Mesendoderm (in vitro differentiated cells): ENCODE results near the gene GNPAT.

Experiments used
- DNase-seq: peaks from one replicate; pipeline ENCODE4 v3.0.0; 2013
- H2AK5ac ChIP-seq: 2 replicates; pipeline ENCODE4 v1.6.1; 2013; ENCODE audit warnings: low read length, inconsistent platforms
- H2BK120ac ChIP-seq: 2 replicates; pipeline ENCODE4 v1.6.1; 2013; ENCODE audit warnings: low read depth, mild to moderate bottlenecking, low read length, moderate library complexity, mixed read lengths
- H2BK15ac ChIP-seq: replicated peaks from 2 replicates; pipeline ENCODE4 v1.6.1; 2013; ENCODE audit warnings: low read depth, mild to moderate bottlenecking, moderate library complexity
- H2BK5ac ChIP-seq: 2 replicates; pipeline ENCODE4 v1.6.1; 2013; ENCODE audit warnings: low read length, inconsistent platforms
- H3K18ac ChIP-seq: 2 replicates; pipeline ENCODE4 v1.6.1; 2013; ENCODE audit warnings: mild to moderate bottlenecking, low read length, mixed read lengths
- H3K23ac ChIP-seq: one replicate; pipeline ENCODE4 v1.6.1; 2013; ENCODE audit warnings: low read length
- H3K27ac ChIP-seq: 2 replicates; pipeline ENCODE4 v1.5.1; 2013; ENCODE audit warnings: low read depth, mild to moderate bottlenecking, inconsistent platforms, low read length, moderate library complexity
- H3K27me3 ChIP-seq: 2 replicates; pipeline ENCODE4 v1.6.1; 2013; ENCODE audit warnings: low read length, control low read depth, mild to moderate bottlenecking, inconsistent platforms; ENCODE audit not compliant: insufficient read depth, poor library complexity
- H3K36me3 ChIP-seq: 2 replicates; pipeline ENCODE4 v1.6.1; 2013; ENCODE audit warnings: low read length, inconsistent platforms; ENCODE audit not compliant: control insufficient read depth, insufficient read depth
- H3K4ac ChIP-seq: one replicate; pipeline ENCODE4 v1.6.1; 2013; ENCODE audit warnings: low read depth, mild to moderate bottlenecking, low read length, moderate library complexity
- H3K4me1 ChIP-seq: 2 replicates; pipeline ENCODE4 v1.6.1; 2013; ENCODE audit warnings: low read depth, low read length, inconsistent platforms; ENCODE audit not compliant: control insufficient read depth
- H3K4me2 ChIP-seq: 2 replicates; pipeline ENCODE4 v1.6.1; 2013; ENCODE audit warnings: low read length
- H3K4me3 ChIP-seq: 2 replicates; pipeline ENCODE4 v1.5.1; 2013; ENCODE audit warnings: mild to moderate bottlenecking, low read length
- H3K56ac ChIP-seq: one replicate; pipeline ENCODE4 v1.6.1; 2013; ENCODE audit warnings: low read length
- H3K79me1 ChIP-seq: 2 replicates; pipeline ENCODE4 v1.6.1; 2013; ENCODE audit warnings: low read length, inconsistent platforms
- H3K79me2 ChIP-seq: 2 replicates; pipeline ENCODE4 v1.6.1; 2013; ENCODE audit warnings: mild to moderate bottlenecking, low read length; ENCODE audit not compliant: control insufficient read depth, insufficient read depth
- H3K9ac ChIP-seq: 2 replicates; pipeline ENCODE4 v1.6.1; 2013; ENCODE audit warnings: low read length, inconsistent platforms
- H4K5ac ChIP-seq: one replicate; pipeline ENCODE4 v1.6.1; 2013; ENCODE audit warnings: low read length
- H4K8ac ChIP-seq: one replicate; pipeline ENCODE4 v1.6.1; 2013; ENCODE audit warnings: low read depth, mild to moderate bottlenecking, control low read depth, low read length, moderate library complexity
- WGBS: extraction: QIAGEN DNeasy Blood & Tissue Kit; methylation state at CpG from one replicate; pipeline ENCODE4 v1.1.7; 2013; ENCODE audit warnings: low lambda C conversion rate, missing lambda C conversion rate; ENCODE audit not compliant: insufficient coverage; ENCODE audit errors: extremely low coverage; 5-methylcytosine and 5-hydroxymethylcytosine counted together

GNPAT gene

GRCh38 chr1:231233735-231234417 lies 7.1 kb upstream of the GNPAT start:
- Histone ChIP-seq H3K9ac (no peak overlapping the region), H4K8ac (no peak overlapping the region), H3K4me1 (no peaks in the 10 kb centered on the region), H3K36me3 (peaks cover 7% of the 10 kb centered on the region), H2BK5ac (no peak overlapping the region), H2BK120ac (no peak overlapping the region), H3K18ac (no peak overlapping the region), H2AK5ac (no peak overlapping the region), H3K79me2 (no peaks in the 10 kb centered on the region), H3K4ac (no peak overlapping the region), H2BK15ac (no peak overlapping the region), H3K79me1 (no peaks in the 10 kb centered on the region), H3K56ac (no peak overlapping the region), H3K27me3 (no peaks in the 10 kb centered on the region), H3K4me2 (no peak overlapping the region), H3K23ac (no peak overlapping the region), H3K27ac (peak overlapping the region; percentile 31), H4K5ac (no peak overlapping the region), H3K4me3 (no peak overlapping the region)
- peak; percentile 25 for DNase-seq
- no CpG with 5 or more reads among the region's 8 CpGs for WGBS

- H3K23ac ChIP-seq, result no peak overlapping the region
- no peak for DNase-seq
- H2BK15ac ChIP-seq, result no peak overlapping the region
- no peak overlapping the region for H3K18ac ChIP-seq
- H3K79me1 ChIP-seq, result no peaks in the 10 kb centered on the region
- H3K27ac ChIP-seq, result peak overlapping the region; percentile 31
- H2BK5ac ChIP-seq, result no peak overlapping the region
- no peak overlapping the region for H3K9ac ChIP-seq
- H4K5ac ChIP-seq, result no peak overlapping the region
- H3K4me1 ChIP-seq, result no peaks in the 10 kb centered on the region
- no peaks in the 10 kb centered on the region for H3K79me2 ChIP-seq
- no peak overlapping the region for H3K4me2 ChIP-seq
- peaks cover 7% of the 10 kb centered on the region for H3K36me3 ChIP-seq
- H2AK5ac ChIP-seq, result no peak overlapping the region
- peak overlapping the region; percentile 15 for H3K56ac ChIP-seq
- H2BK120ac ChIP-seq, result no peak overlapping the region
- no peak overlapping the region for H4K8ac ChIP-seq
- H3K4ac ChIP-seq, result no peak overlapping the region
- no CpG with 5 or more reads among the region's 3 CpGs for WGBS
- H3K4me3 ChIP-seq, result no peak overlapping the region
- H3K27me3 ChIP-seq, result no peaks in the 10 kb centered on the region
Observed at GRCh38 chr1:231234506-231234905, 6.5 kb upstream of the GNPAT start.

GRCh38 chr1:231235526-231236207 lies 5.3 kb upstream of the GNPAT start:
- Histone ChIP-seq H3K27ac (no peak overlapping the region), H3K4me1 (no peaks in the 10 kb centered on the region), H3K56ac (no peak overlapping the region), H2BK5ac (no peak overlapping the region), H2AK5ac (no peak overlapping the region), H2BK120ac (no peak overlapping the region), H3K36me3 (peaks cover 6% of the 10 kb centered on the region), H3K79me1 (peaks cover 2% of the 10 kb centered on the region), H4K8ac (no peak overlapping the region), H3K23ac (no peak overlapping the region), H2BK15ac (no peak overlapping the region), H4K5ac (no peak overlapping the region), H3K4ac (no peak overlapping the region), H3K9ac (no peak overlapping the region), H3K4me2 (no peak overlapping the region), H3K4me3 (no peak overlapping the region), H3K79me2 (no peaks in the 10 kb centered on the region), H3K27me3 (no peaks in the 10 kb centered on the region), H3K18ac (no peak overlapping the region)
- no CpG with 5 or more reads among the region's 3 CpGs for WGBS
- DNase-seq, result no peak

GRCh38 chr1:231236208-231236591 lies 4.8 kb upstream of the GNPAT start:
- no peak overlapping the region for H3K9ac ChIP-seq
- H4K5ac ChIP-seq, result no peak overlapping the region
- no peak overlapping the region for H3K56ac ChIP-seq
- no peak for DNase-seq
- H4K8ac ChIP-seq, result no peak overlapping the region
- no peak overlapping the region for H3K4me2 ChIP-seq
- H3K36me3 ChIP-seq, result peaks cover 4% of the 10 kb centered on the region
- H3K79me2 ChIP-seq, result no peaks in the 10 kb centered on the region
- H3K4ac ChIP-seq, result no peak overlapping the region
- no peak overlapping the region for H3K27ac ChIP-seq
- H3K27me3 ChIP-seq, result no peaks in the 10 kb centered on the region
- no CpG with 5 or more reads among the region's 4 CpGs for WGBS
- no peak overlapping the region for H2BK120ac ChIP-seq
- peaks cover 2% of the 10 kb centered on the region for H3K79me1 ChIP-seq
- H2BK15ac ChIP-seq, result no peak overlapping the region
- H3K23ac ChIP-seq, result no peak overlapping the region
- no peak overlapping the region for H2AK5ac ChIP-seq
- no peak overlapping the region for H2BK5ac ChIP-seq
- no peak overlapping the region for H3K18ac ChIP-seq
- H3K4me1 ChIP-seq, result no peaks in the 10 kb centered on the region
- H3K4me3 ChIP-seq, result no peak overlapping the region

- Histone ChIP-seq H3K4ac (no peak overlapping the region), H4K5ac (no peak overlapping the region), H2BK15ac (no peak overlapping the region), H3K56ac (no peak overlapping the region), H3K27me3 (no peaks in the 10 kb centered on the region), H3K79me1 (peaks cover 2% of the 10 kb centered on the region), H3K4me3 (no peak overlapping the region), H3K9ac (no peak overlapping the region), H2BK120ac (no peak overlapping the region), H3K36me3 (peaks cover 4% of the 10 kb centered on the region), H4K8ac (no peak overlapping the region), H3K23ac (no peak overlapping the region), H3K4me1 (no peaks in the 10 kb centered on the region), H3K4me2 (no peak overlapping the region), H2AK5ac (no peak overlapping the region), H3K27ac (no peak overlapping the region), H2BK5ac (no peak overlapping the region), H3K18ac (no peak overlapping the region), H3K79me2 (no peaks in the 10 kb centered on the region)
- no CpG with 5 or more reads among the region's 9 CpGs for whole genome bisulfite sequencing
- DNase-seq, result no peak
Observed at GRCh38 chr1:231236938-231237337, 4.1 kb upstream of the GNPAT start.
